HG03108 (cell line): ENCODE data around the gene TAS2R41.
"Not testable (repeated sequence)": the region's sequence is repeated elsewhere in the genome, so short reads cannot be mapped to it uniquely, and the experiment has no call there.

Experiments used
- ATAC-seq: cut with Tn5 transposase; IDR thresholded peaks from one replicate; pipeline ENCODE4 v1.9.1; 2021; ENCODE audit warnings: moderate library complexity; ENCODE audit not compliant: unreplicated experiment

TAS2R41 gene

GRCh38 chr7:143514995-143515735 is 37.5 kb downstream of the TAS2R41 start:
- ATAC-seq: no peak

GRCh38 chr7:143516981-143517380 is 39.3 kb downstream of the TAS2R41 start:
- no peak for ATAC-seq

DNA sequence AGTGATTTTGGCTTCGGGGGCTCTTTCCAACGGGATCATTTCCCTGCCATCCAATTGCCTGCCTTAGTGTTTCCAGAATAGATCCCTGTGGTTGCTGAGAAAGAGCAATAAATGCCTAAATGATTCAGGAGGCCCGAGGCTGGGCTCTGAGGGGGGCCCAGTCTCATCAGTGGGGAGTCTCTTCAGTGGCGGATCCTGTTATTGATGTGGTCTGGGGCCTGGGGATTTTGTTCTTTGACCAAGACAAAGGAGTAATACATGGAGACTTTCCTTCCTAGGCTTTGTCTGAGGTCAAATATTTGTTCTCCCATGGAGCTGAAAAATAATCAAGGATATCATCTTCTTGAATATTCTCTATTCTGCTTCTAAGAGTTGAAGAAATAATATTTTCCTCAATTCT is 40.8 kb downstream of the TAS2R41 start:
- no peak for ATAC-seq

DNA sequence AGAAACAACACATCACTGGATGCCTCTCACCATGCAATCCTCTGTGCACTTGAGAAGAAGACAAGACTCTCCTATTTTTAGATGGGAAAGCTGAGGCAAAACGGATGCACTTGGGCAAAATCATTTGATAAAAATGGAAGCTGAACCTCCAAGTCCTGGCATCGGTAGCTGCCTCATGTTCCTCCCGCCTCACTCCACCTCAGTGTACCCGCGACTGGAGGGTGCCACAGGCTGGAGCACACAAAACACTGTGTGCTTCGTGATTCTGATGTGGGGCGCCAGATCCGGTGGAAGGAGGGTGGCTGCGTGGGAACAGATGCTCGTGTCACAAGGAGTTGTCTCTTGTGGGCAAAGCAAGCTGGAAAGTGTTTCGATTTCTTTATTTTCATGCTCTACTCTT is 41.3 kb downstream of the TAS2R41 start:
- no peak for ATAC-seq

DNA sequence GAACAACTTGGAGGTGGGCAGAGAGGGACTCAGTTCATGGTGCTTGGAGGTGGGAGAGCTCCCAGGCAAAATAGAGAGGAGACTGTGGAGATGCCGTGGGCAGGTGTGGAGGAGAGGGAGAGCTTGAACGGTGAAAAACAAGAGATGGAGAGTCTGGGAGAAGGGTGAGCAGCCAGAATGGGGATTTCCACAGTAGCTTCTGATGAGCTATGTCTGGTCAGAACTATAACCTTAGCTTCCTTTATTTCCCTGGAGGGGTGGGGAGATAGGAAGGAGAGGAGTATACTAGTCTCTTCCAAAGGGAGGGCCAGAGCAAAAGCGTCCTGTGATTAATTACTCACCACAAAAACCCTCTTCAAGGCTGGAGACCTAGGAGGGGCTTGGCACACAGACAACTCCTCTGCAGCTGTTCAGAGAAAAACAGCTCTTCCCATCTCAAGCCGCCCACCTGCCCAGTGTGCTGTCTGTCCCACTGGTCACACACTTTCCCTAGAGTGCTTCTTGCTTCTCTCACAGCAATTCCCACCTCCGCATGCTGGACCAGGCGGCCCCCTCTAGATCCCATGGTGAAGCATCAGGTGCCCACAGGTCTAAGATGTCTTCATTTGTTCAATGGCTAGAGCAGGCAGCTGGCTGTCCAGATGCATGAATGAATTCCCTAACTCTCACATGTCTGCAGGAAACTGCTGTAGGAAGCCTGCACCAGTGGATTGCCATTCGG is 41.9 kb downstream of the TAS2R41 start:
- no peak for ATAC-seq

DNA sequence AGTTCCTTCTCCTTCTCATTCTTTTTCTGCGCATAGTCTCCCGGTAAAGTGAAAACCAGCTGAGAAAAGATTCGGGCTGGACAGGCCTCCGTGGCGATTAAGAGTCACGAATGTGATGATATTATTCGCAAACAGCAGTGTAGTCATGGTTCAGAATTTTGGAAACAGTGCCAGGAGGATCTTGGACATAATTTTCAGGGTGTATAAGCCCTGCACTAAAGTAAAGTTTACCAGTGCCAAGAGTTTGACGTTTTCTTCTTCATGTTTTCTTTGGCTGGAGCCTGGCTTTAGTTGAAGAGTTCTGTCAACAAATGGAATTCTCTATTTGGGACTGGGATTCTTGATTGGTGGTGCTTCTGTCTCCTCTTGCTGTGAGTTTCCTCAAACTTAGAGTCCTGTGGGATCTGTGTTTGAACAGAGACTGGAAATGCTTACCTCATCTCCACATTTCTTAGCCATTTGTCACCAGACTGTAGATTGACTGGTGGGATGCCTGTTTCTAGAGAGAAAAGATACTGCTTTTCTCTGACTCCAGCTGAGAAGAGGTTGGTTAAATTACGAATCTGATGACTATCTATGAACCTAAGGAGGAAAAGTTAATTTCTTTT is 44.7 kb downstream of the TAS2R41 start:
- ATAC-seq: not testable (repeated sequence)
